ENCODE results near the gene PACRG. TPM values are rescaled to one million over a fixed set of nuclear protein-coding genes. Genes with fewer than 3 reads are reported as not detected.

PACRG gene
- total RNA-seq, 1 experiment from 2014 or later, result 0.26 TPM

DNA sequence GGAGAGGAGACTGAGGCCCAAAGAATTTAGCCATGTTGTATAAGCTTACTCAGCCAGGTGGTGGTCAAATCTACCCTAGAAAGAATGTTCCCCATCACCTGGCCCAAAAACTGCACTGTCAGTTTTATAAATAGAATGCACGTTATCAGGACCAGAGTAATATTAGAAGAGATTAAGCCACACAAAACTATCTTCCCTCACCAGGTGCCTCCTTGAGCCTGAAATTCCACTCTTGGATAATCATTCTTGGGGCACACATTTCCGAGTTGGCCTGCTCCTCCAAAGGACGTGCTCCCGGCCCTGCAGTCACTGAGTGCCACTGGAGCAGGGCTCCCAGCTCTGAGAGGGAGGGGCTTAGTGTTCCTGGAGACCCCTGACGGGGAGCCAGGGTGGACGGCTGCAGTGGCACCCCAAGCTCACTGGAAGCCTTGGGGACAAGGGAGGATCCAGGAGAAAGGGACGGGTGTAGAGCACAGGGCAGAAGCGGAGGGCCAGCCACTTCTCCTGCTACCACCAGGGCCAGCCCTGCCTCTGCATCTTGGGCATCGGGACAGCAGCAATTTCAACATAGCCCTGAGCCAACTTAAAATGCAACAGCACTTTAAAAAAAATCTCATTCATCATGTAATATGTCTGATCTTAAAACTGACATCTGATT is 525.9 kb downstream of the PACRG start:
- no peaks in the 10 kb centered on the region for H3K36me3 Mint-ChIP-seq (ENCODE audit: insufficient read depth in 1 of 3, low read depth in 3 of 3)
- no peaks in the 10 kb centered on the region for H3K9me3 ChIP-seq (ENCODE audit: control insufficient read depth, low read depth, low read length)
- no peak overlapping the region for H2BK20ac ChIP-seq (ENCODE audit: low read depth, low read length, poor library complexity, severe bottlenecking)
- H3K4me3 Mint-ChIP-seq, result no peak overlapping the region
- no peak overlapping the region for H3K4me2 ChIP-seq (ENCODE audit: insufficient read depth, insufficient read length, low read length)
- H3K4me1 Mint-ChIP-seq, result peaks cover 13 to 16% of the 10 kb centered on the region in 2 experiments
- no peak overlapping the region for H4K91ac ChIP-seq (ENCODE audit: insufficient read length, low read depth, low read length)
- no peak overlapping the region for H3K18ac ChIP-seq (ENCODE audit: insufficient read length, low read depth, low read length)
- peaks cover 20% of the 10 kb centered on the region for H3K27me3 Mint-ChIP-seq (ENCODE audit: low read depth)
- no peak overlapping the region for H2BK120ac ChIP-seq (ENCODE audit: low read depth, low read length, poor library complexity, severe bottlenecking)
- no peak overlapping the region for H2BK12ac ChIP-seq (ENCODE audit: insufficient read length, low read depth, low read length)
- H3K4ac ChIP-seq (ENCODE audit: low read depth, low read length), result no peak overlapping the region
- H3K9me3 Mint-ChIP-seq, result no peaks in the 10 kb centered on the region
- H3K14ac ChIP-seq (ENCODE audit: insufficient read depth, low read length), result no peak overlapping the region
- H3K27ac Mint-ChIP-seq, result no peak overlapping the region
- H2BK5ac ChIP-seq (ENCODE audit: insufficient read length, low read length), result no peak overlapping the region
- no peak overlapping the region for H2AK5ac ChIP-seq (ENCODE audit: insufficient read length, low read length)
- no CpG with 5 or more reads among the region's 9 CpGs for WGBS (ENCODE audit: extremely low coverage, insufficient read length, low lambda C conversion rate)
- no peak overlapping the region for H3T11ph ChIP-seq (ENCODE audit: low read length)
- no peaks in the 10 kb centered on the region; the same call in 1 of the 2 replicates for H3K27me3 ChIP-seq (ENCODE audit: insufficient read depth, low read length)
- DNase-seq, result no peak
- no peak overlapping the region for H2AFZ ChIP-seq (ENCODE audit: low read length)
- no peak overlapping the region for H2BK15ac ChIP-seq (ENCODE audit: low read depth, low read length)
- TF ChIP-seq, protein P1, sequence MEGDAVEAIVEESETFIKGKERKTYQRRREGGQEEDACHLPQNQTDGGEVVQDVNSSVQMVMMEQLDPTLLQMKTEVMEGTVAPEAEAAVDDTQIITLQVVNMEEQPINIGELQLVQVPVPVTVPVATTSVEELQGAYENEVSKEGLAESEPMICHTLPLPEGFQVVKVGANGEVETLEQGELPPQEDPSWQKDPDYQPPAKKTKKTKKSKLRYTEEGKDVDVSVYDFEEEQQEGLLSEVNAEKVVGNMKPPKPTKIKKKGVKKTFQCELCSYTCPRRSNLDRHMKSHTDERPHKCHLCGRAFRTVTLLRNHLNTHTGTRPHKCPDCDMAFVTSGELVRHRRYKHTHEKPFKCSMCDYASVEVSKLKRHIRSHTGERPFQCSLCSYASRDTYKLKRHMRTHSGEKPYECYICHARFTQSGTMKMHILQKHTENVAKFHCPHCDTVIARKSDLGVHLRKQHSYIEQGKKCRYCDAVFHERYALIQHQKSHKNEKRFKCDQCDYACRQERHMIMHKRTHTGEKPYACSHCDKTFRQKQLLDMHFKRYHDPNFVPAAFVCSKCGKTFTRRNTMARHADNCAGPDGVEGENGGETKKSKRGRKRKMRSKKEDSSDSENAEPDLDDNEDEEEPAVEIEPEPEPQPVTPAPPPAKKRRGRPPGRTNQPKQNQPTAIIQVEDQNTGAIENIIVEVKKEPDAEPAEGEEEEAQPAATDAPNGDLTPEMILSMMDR (conservative IDR thresholded peaks at IDR 0.05), result no peak
- no peak overlapping the region for H3K27ac ChIP-seq (ENCODE audit: insufficient read length, low read depth, low read length)
- no peaks in the 10 kb centered on the region for H4K20me1 ChIP-seq (ENCODE audit: control insufficient read depth, insufficient read depth, insufficient read length)
- no peak overlapping the region for H3K23ac ChIP-seq (ENCODE audit: insufficient read length, low read depth, low read length)
- H3K4me1 ChIP-seq (ENCODE audit: insufficient read depth, low read length), result no peaks in the 10 kb centered on the region
- no peak overlapping the region for H3K56ac ChIP-seq (ENCODE audit: insufficient read length, low read depth, low read length)
- no peak overlapping the region for H3K9ac ChIP-seq (ENCODE audit: extremely low read depth, insufficient read length, low read length)
- no peaks in the 10 kb centered on the region for H3K23me2 ChIP-seq (ENCODE audit: insufficient read length, low read depth, low read length, poor library complexity, severe bottlenecking)
- no peaks in the 10 kb centered on the region for H3K79me2 ChIP-seq (ENCODE audit: insufficient read depth, low read length)
- no peak overlapping the region for H4K8ac ChIP-seq (replicated peaks; ENCODE audit: insufficient read length, low read depth, low read length)
- H4K5ac ChIP-seq (ENCODE audit: insufficient read length, low read depth, low read length), result no peak overlapping the region
- H3K79me1 ChIP-seq (ENCODE audit: insufficient read depth, low read depth, low read length, poor library complexity, severe bottlenecking), result no peaks in the 10 kb centered on the region
